ENCODE data around the gene C10orf143.
"Not testable (repeated sequence)": the region's sequence is repeated elsewhere in the genome, so short reads cannot be mapped to it uniquely, and the experiment has no call there.

C10orf143 gene

GRCh38 chr10:130111113-130111851 lies 652 bp upstream of the C10orf143 start:
- DNase-seq: peak; percentile 76 to 90 (median 86)

GRCh38 chr10:130109796-130110245 lies 809 bp downstream of the C10orf143 start:
- peak; percentile 40 to 60 (median 52) for DNase-seq

- no peak for DNase-seq
Measured at GRCh38 chr10:130108934-130109604, 1.6 kb downstream of the C10orf143 start.

GRCh38 chr10:130108146-130108545 lies 2.5 kb downstream of the C10orf143 start:
- DNase-seq: not testable (repeated sequence)

- DNase-seq: no peak
Measured at GRCh38 chr10:130105724-130106123, 4.9 kb downstream of the C10orf143 start.

GRCh38 chr10:130099344-130099743 lies 11.3 kb downstream of the C10orf143 start:
- DNase-seq: no peak

- not testable (repeated sequence) for DNase-seq
Measured at GRCh38 chr10:130090565-130090964, 20.1 kb downstream of the C10orf143 start.

GRCh38 chr10:130080461-130080814 lies 30.2 kb downstream of the C10orf143 start:
- DNase-seq: no peak

GRCh38 chr10:130079614-130080460 lies 30.8 kb downstream of the C10orf143 start:
- DNase-seq: no peak

- no peak for DNase-seq
Measured at GRCh38 chr10:130078120-130078519, 32.5 kb downstream of the C10orf143 start.

- DNase-seq: no peak
Measured at GRCh38 chr10:130076681-130077080, 33.9 kb downstream of the C10orf143 start.

- DNase-seq: no peak
Measured at GRCh38 chr10:130074639-130075038, 36.0 kb downstream of the C10orf143 start.

- DNase-seq: no peak
Measured at GRCh38 chr10:130073912-130074311, 36.7 kb downstream of the C10orf143 start.

GRCh38 chr10:130072247-130072646 lies 38.4 kb downstream of the C10orf143 start:
- no peak for DNase-seq

GRCh38 chr10:130067893-130068292 lies 42.7 kb downstream of the C10orf143 start:
- DNase-seq: no peak

- DNase-seq: no peak
Measured at GRCh38 chr10:130066743-130067142, 43.9 kb downstream of the C10orf143 start.

- no peak for DNase-seq
Measured at GRCh38 chr10:130065251-130065650, 45.4 kb downstream of the C10orf143 start.

GRCh38 chr10:130064783-130065182 lies 45.8 kb downstream of the C10orf143 start:
- DNase-seq: no peak

GRCh38 chr10:130062976-130063375 lies 47.7 kb downstream of the C10orf143 start:
- DNase-seq: no peak

GRCh38 chr10:130062201-130062600 lies 48.4 kb downstream of the C10orf143 start:
- DNase-seq: no peak

GRCh38 chr10:130061760-130062159 lies 48.9 kb downstream of the C10orf143 start:
- no peak for DNase-seq

- no peak for DNase-seq
Measured at GRCh38 chr10:130054021-130054420, 56.6 kb downstream of the C10orf143 start.

GRCh38 chr10:130053561-130053960 lies 57.1 kb downstream of the C10orf143 start:
- DNase-seq: no peak
